Spleen (tissue), 11 donors: Measurements from ENCODE around the gene ARHGEF1. TPM values are rescaled to one million over a fixed set of nuclear protein-coding genes. Genes with fewer than 3 reads are reported as not detected.

Experiments
- DNase-seq: peaks from one replicate; pipeline ENCODE4 v3.0.0-alpha.2; 2020
- H3K27ac ChIP-seq, 8 donors: fragments of 200-600 bp; sonication (generic) in 7 of 8; 1 replicate in 4 of 8; 2 replicates in 4 of 8; pipeline versions ENCODE4 v1.5.0 to v1.8.0; 2016 to 2021; ENCODE audit warnings: inconsistent platforms in 4 of 8, mild to moderate bottlenecking in 4 of 8, moderate library complexity in 1 of 8
- H3K27me3 ChIP-seq, 7 donors: fragments of 200-600 bp; sonication (generic) in 6 of 7; replicated peaks in 1 of 7; 1 replicate in 4 of 7; 2 replicates in 3 of 7; pipeline versions ENCODE4 v1.5.0 to v1.8.0; 2016 to 2021; ENCODE audit warnings: inconsistent platforms in 3 of 7, mild to moderate bottlenecking in 1 of 7
- H3K36me3 ChIP-seq, 6 donors: fragments of 200-600 bp; sonication (generic) in 5 of 6; 1 replicate in 4 of 6; 2 replicates in 2 of 6; pipeline versions ENCODE4 v1.5.0 to v1.8.0; 2016 to 2021; ENCODE audit warnings: inconsistent platforms in 2 of 6
- H3K4me1 ChIP-seq, 6 donors: fragments of 200-600 bp; sonication (generic) in 5 of 6; 1 replicate in 3 of 6; 2 replicates in 3 of 6; pipeline versions ENCODE4 v1.5.0 to v1.8.0; 2016 to 2021; ENCODE audit warnings: inconsistent platforms in 3 of 6
- H3K4me3 ChIP-seq, 8 donors: fragments of 200-600 bp; sonication (generic) in 7 of 8; 1 replicate in 4 of 8; 2 replicates in 4 of 8; pipeline versions ENCODE4 v1.5.0 to v1.8.0; 2016 to 2021; ENCODE audit warnings: inconsistent platforms in 4 of 8, mild to moderate bottlenecking in 4 of 8, moderate library complexity in 2 of 8
- H3K9me3 ChIP-seq, 8 donors: fragments of 200-600 bp; sonication (generic) in 7 of 8; 1 replicate in 4 of 8; 2 replicates in 4 of 8; pipeline versions ENCODE4 v1.5.0 to v1.8.0; 2016 to 2021; ENCODE audit warnings: inconsistent platforms in 4 of 8
- CTCF ChIP-seq, 11 experiments: fragments of 200-600 bp in 7 of 11; fragments of 450-650 bp in 4 of 11; sonication (generic) in 4 of 11; IDR thresholded peaks in 8 of 11; conservative IDR thresholded peaks in 3 of 11; 1 replicate in 7 of 11; 2 replicates in 4 of 11; pipeline versions ENCODE4 v1.4.0 to v1.8.0; 2016 to 2021; ENCODE audit warnings: antibody characterized with exemption in 11 of 11, inconsistent platforms in 4 of 11, mild to moderate bottlenecking in 1 of 11
- POLR2A ChIP-seq, 3 donors: fragments of 450-650 bp; IDR thresholded peaks; one replicate each; pipeline ENCODE4 v1.5.1; 2017; ENCODE audit warnings: antibody characterized with exemption in 3 of 3, mild to moderate bottlenecking in 1 of 3
- POLR2AphosphoS5 ChIP-seq, 3 donors: sonication (generic); formaldehyde crosslinking; IDR thresholded peaks; one replicate each; pipeline ENCODE4 v1.5.1; 2017; ENCODE audit warnings: antibody characterized with exemption in 3 of 3
- WGBS, 5 donors: extraction: QIAGEN DNeasy Blood & Tissue Kit in 3 of 5; methylation state at CpG; one replicate each; pipeline versions ENCODE4 v1.1.5 to v1.1.7; 2013 to 2018; 5-methylcytosine and 5-hydroxymethylcytosine counted together
- intact Hi-C: fragments of 100-400 bp; cut with DNase I; formaldehyde crosslinking; loops from one replicate; pipeline ENCODE4 v1.15.0; 2023; ENCODE audit warnings: low total_unique reads
- polyA plus RNA-seq, 3 donors: library from polyadenylated mRNA; stranded (reverse); fragments of 200-250 nt; gene quantifications; one replicate each; pipeline ENCODE4 v1.2.1, GENCODE V29; 2013
- total RNA-seq, 7 donors: library from RNA; depleted of rRNA in 3 of 7; stranded (reverse); fragments of >200 nt in 3 of 7; fragmentation: NEBNext Ultra II Directional in 4 of 7; extraction: Animal tissue kit (Norgen Biotek cat#: 25700) in 4 of 7; gene quantifications; one replicate each; pipeline versions ENCODE4 v1.1.0 to v1.2.1, GENCODE V29; 2016 to 2021
- donor health status: healthy with polysubstance abuse.
- donor health status: DM: no; HTN: no; CAD: no; lungs with moderate emphysema.
- donor health status: DM: no; HTN: no; CAD: no.
- donor health status: Bipolar disorder and iron deficiency.
- donor health status: healthy.
- donor health status: DM: no; HTN: no; CAD: no.
- donor health status: DM: yes; HTN: yes; CAD: no.

ARHGEF1 gene
- total and polyA plus RNA-seq, 10 donors = 238 to 543 (median 383) TPM

GRCh38 chr19:41927497-41928192 is 44.7 kb downstream of the ARHGEF1 start:
- Histone ChIP-seq H3K36me3 (no peaks in the 10 kb centered on the region), H3K27me3 (peaks cover 0 to 97% (median 69%) of the 10 kb centered on the region in 7 donors), H3K4me3 (peak overlapping the region; percentile 35 to 82 (median 50)), H3K4me1 (peaks cover 10 to 69% (median 30%) of the 10 kb centered on the region in 6 donors), H3K9me3 (no peaks in the 10 kb centered on the region), H3K27ac (peak overlapping the region in 6 of 8 donors; percentile 47 to 84 (median 70))
- peak; percentile 85 for DNase-seq
- intact Hi-C loops = no loop called here
- TF ChIP-seq POLR2AphosphoS5 (IDR thresholded peaks at IDR 0.05) = peak in 1 of 3 donors; percentile 15
- no peak for TF ChIP-seq CTCF (IDR thresholded peaks at IDR 0.05 in 8 of 11, conservative IDR thresholded peaks at IDR 0.05 in 3 of 11)
- WGBS, 5 donors = 6 to 13% (median 7%) methylated on average over 21 to 43 of the region's 43 CpGs

DNA sequence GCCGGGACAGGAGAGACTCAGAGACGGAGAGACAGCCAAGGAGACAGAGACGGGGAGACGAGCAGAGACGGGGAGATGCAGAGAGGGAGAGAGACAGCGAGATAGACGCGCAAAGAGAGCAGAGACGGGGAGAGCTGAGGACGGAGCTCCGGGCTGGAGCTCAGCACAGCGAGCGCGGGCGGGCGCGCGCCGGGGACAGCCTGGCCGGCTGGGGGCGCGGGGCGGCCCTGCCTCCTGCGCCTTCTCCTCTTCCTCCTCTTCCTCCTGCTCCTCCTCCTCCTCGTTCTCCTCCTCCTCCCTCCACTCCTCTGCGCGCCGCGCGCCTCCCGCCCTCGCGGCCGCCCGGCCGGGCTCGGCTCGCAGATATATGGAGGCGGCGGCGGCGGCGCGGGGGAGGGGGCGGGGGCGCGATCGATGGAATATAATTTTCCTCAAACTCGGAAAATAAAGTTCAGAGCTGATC is 45.3 kb downstream of the ARHGEF1 start, which contains the start of gene ERFL:
Gene ERFL, minus strand, starts transcription at position 229 of the 463 bp plus-strand sequence. CDS start 15,530 bp downstream, outside the sequence.
- TF ChIP-seq POLR2AphosphoS5 (IDR thresholded peaks at IDR 0.05) (peak in 1 of 3 donors; percentile 3), CTCF (IDR thresholded peaks at IDR 0.05 in 8 of 11, conservative IDR thresholded peaks at IDR 0.05 in 3 of 11) (no peak), POLR2A (IDR thresholded peaks at IDR 0.05) (no peak)
- intact Hi-C loops = no loop called here
- peak within 1 kb of the TSS; percentile 35 to 82 (median 50) for H3K4me3 ChIP-seq
- H3K9me3 ChIP-seq = no peaks in the 10 kb centered on the region
- WGBS, 5 donors = 0 to 1% (median 0%) methylated on average over 12 to 49 of the region's 49 CpGs
- peak; percentile 81 for DNase-seq
- peaks cover 0 to 97% (median 63%) of the 10 kb centered on the region in 7 donors for H3K27me3 ChIP-seq
- H3K36me3 ChIP-seq = no peaks in the 10 kb centered on the region
- H3K27ac ChIP-seq = peak within 1 kb of the TSS in 7 of 8 donors; percentile 42 to 84 (median 65)
- peaks cover 10 to 69% (median 30%) of the 10 kb centered on the region in 6 donors for H3K4me1 ChIP-seq

GRCh38 chr19:41928754-41929535 is 46.0 kb downstream of the ARHGEF1 start:
- H3K4me1 ChIP-seq = peaks cover 10 to 73% (median 30%) of the 10 kb centered on the region in 6 donors
- TF ChIP-seq POLR2AphosphoS5 (IDR thresholded peaks at IDR 0.05) (peak in 2 of 3 donors; percentile 43 to 60), POLR2A (IDR thresholded peaks at IDR 0.05) (no peak), CTCF (IDR thresholded peaks at IDR 0.05 in 8 of 11, conservative IDR thresholded peaks at IDR 0.05 in 3 of 11) (no peak)
- DNase-seq = peak; percentile 77
- intact Hi-C loops = no loop called here
- H3K36me3 ChIP-seq = no peaks in the 10 kb centered on the region
- H3K27me3 ChIP-seq = peaks cover 0 to 99% (median 62%) of the 10 kb centered on the region in 7 donors
- H3K9me3 ChIP-seq = no peaks in the 10 kb centered on the region
- 4 to 7% (median 5%) methylated on average over 26 to 29 of the region's 29 CpGs for WGBS, 5 donors
- H3K4me3 ChIP-seq = peak overlapping the region; percentile 35 to 82 (median 50)
- H3K27ac ChIP-seq = peak overlapping the region in 6 of 8 donors; percentile 42 to 84 (median 68)
